GM21576 (cell line): ENCODE measurements around the gene DNTT.

ENCODE experiments used
- ATAC-seq: cut with Tn5 transposase; IDR thresholded peaks from one replicate; pipeline ENCODE4 v1.9.1; 2021; ENCODE audit warnings: mild to moderate bottlenecking, moderate library complexity; ENCODE audit not compliant: unreplicated experiment

Gene DNTT

GRCh38 chr10:96304230-96304629 lies at the start of gene DNTT:
Gene DNTT (plus strand): TSS chr10:96304434. CDS start chr10:96304498, 64 bp downstream.
- no peak for ATAC-seq

- ATAC-seq = no peak
These were observed 49.3 kb upstream of the DNTT start for GRCh38 chr10:96254976-96255375.

GRCh38 chr10:96255549-96256333 lies 48.5 kb upstream of the DNTT start:
- ATAC-seq = no peak

- no peak for ATAC-seq
These were observed 46.3 kb upstream of the DNTT start for GRCh38 chr10:96257944-96258343.

DNA sequence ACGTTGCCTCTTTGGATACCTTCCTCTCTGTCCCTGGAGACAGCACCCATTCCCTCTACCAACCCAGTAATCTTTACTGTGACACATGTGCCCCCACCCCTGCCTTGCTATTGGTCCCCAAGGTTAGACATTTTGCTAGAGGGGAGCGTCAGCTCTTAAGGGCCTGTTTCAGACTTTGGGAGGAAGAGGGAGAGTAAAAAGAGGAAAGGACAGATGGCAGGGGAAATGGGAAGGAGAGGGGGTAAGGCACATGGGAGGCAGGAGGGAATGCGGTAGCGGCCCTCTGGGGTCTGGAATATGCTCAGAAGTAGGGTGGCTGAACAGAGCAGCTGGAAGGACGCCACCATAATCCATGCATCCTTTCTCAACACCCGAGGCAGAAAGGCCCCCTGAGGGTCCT lies 45.1 kb upstream of the DNTT start:
- no peak for ATAC-seq

DNA sequence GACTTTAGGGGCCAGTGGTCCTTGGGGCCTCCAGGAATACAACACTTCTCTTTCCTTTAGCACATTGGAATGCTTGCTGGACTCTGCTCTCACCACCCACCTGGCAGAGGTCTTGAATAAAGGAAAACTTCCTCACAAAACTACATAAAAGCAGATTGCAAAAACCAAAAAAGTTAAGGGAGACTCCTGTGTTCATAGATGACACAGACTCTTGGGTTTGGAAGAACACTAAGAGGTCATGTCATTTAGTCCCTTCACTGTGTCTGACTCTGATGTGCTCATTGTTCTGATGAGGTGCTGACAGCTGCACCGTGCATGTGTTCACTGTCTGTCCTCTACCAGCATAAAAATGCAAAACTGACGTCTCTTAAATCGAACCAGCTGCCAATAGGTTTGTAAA lies 44.2 kb upstream of the DNTT start:
- no peak for ATAC-seq

- ATAC-seq = no peak
These were observed 43.1 kb upstream of the DNTT start for GRCh38 chr10:96261132-96261531.

DNA sequence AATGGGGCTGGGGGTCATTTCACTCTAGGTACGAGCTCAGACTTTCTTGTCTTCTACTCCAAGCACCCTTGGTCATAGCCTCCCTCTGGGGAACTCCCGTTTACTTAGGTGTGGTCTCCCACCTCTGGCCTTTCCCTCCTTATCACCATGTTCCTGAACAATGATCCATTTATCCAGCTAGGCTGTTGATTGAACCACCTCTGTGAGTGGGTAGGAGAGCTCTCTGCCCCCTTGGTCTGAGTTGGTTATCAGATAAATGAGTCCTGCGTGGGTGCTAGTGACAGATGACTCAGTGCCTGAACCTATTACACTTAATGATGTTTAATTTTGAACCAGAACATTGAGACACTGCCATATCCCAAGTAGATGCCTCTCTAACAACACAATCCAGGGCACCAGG lies 42.3 kb upstream of the DNTT start:
- ATAC-seq = no peak

DNA sequence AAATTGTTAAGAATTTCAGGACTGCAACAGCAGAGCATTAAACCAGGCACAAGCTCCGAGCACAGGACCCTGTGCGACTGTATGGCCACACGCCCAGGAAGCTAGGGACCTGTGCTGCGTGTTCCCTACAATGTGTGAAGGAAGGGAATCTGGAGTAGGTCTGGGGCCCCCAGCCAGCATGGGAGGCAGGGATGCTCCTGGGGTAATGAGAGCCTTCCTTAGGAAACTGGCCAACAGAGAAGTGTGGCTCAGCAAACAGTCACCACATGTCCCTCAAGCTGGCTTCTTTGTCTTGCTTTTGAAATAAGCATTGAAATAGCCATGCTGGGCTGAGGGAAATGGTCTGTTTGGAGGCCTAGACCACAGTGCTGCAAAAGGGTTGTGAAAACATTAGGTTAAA lies 41.1 kb upstream of the DNTT start:
- no peak for ATAC-seq

- ATAC-seq = no peak
These were observed 40.6 kb upstream of the DNTT start for GRCh38 chr10:96263669-96264068.

DNA sequence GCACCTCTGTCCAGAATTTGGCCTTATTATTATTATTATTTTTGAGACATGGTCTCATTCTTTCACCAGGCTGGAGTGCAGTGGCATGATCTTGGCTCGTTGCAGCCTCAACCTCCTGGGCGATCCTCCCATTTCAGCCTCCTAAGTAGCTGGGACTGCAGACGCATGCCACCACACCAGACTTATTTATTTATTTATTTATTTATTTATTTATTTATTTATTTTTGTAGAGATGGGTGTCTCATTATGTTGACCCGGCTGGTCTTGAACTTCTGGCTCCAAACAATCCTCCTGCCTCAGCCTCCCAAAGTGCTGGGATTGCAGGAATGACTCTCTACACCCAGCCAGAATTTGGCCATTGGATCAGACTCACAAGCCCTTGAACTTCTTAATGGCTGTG lies 39.3 kb upstream of the DNTT start:
- no peak for ATAC-seq

- ATAC-seq = no peak
These were observed 38.0 kb upstream of the DNTT start for GRCh38 chr10:96266118-96266770.

GRCh38 chr10:96267234-96267705 lies 37.0 kb upstream of the DNTT start:
- no peak for ATAC-seq

GRCh38 chr10:96268341-96268909 lies 35.8 kb upstream of the DNTT start:
- ATAC-seq = no peak

GRCh38 chr10:96269438-96270300 lies 34.6 kb upstream of the DNTT start:
- no peak for ATAC-seq

DNA sequence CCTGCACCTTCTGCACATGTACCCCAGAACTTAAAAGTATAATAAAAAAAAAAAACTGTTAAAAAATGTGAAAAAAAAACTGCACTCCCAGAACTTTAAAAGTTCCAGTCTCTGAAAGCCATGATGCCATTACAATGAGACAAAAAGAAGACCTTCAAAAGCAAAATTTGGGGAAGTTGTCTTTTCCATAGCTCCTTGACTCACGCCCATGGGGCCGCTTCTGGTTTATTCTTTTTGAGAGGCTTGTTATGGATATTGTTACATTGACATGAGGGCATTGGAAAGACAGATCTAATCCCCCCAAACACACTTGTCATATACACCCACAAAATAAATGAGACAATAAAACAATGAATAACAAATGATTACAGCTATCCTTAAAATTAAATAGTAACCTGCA lies 33.7 kb upstream of the DNTT start:
- ATAC-seq = no peak

DNA sequence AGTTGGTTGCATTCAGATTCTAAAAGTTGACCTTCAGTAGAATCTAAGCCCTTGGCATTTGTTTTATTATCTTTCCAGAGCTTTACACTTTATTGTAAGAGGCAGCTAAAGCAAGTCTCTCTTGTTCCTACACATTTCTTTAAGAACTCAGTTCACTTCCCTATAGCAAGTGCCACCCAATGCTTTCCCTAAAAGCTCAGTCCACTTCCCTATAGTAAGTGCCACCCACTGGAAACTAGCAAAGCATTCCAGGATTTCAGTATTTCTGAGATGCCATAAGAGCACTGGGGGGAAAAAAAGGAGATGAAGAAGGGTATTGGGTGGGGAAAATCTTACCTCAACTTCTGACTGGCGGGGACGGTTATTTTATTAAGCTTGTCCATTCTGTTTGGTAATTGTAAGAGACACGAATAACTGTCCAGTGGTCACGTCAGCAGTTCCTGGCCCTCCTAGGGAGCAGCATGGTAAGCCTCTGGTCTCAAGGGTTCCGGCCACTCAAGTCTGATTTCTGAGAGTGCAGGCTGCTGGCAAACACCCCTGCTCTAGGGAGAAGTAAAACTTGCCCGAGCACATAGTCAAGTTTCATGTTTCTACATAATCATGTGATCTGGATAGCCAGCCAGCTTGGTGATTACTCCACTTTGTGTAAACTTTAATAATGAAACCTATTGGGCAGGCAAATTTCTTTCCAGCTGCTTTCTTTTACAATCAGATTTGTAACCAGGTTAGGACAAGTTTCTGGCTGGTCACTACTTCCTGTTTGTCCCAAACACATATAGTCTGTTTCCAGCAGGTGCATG lies 33.0 kb upstream of the DNTT start, which contains the start of gene BLNK:
Gene BLNK (minus strand): TSS at position 554 of the 800 bp plus-strand sequence. CDS start 171 bp downstream, at position 383.
- peak; percentile 67 for ATAC-seq

- no peak for ATAC-seq
These were observed 31.6 kb upstream of the DNTT start for GRCh38 chr10:96272316-96273280.
